A673 (cell line): ENCODE data around the gene GAN. TPM values are rescaled to one million over a fixed set of nuclear protein-coding genes. Genes with fewer than 3 reads are reported as not detected.

Source experiments
- BruUV-seq: library from RNA; stranded (reverse); fragments of 400-500 nt; replicated peaks from 2 replicates; lab custom pipeline; 2021; lab: Mats Ljungman, UMichigan
- CTCF ChIA-PET: fragments of 300-600 bp; sonication (Branson Sonifier 250); formaldehyde crosslinking; loops from one replicate; lab custom pipeline; 2022; ENCODE audit warnings: antibody characterized with exemption; lab: Charles Lee
- POLR2A ChIA-PET: fragments of 300-600 bp; sonication (Branson Sonifier 250); formaldehyde crosslinking; loops from one replicate; lab custom pipeline; 2022; ENCODE audit warnings: antibody characterized with exemption; ENCODE audit not compliant: low non-redundant PET; lab: Charles Lee
- DNase-seq: peaks from one replicate; pipeline ENCODE4 v3.0.0-alpha.2; 2015; ENCODE audit warnings: low spot score
- H3K27ac ChIP-seq: fragments of 200-600 bp; sonication (generic); 2 replicates; pipeline ENCODE4 v1.5.1; 2016; ENCODE audit warnings: mixed run types, low read depth, mild to moderate bottlenecking, mixed read lengths, antibody characterized with exemption, low read length; ENCODE audit not compliant: poor library complexity, severe bottlenecking
- H3K27me3 ChIP-seq: fragments of 200-600 bp; sonication (generic); replicated peaks from 2 replicates; pipeline ENCODE4 v1.6.1; 2017; ENCODE audit warnings: mixed run types, low read depth, mild to moderate bottlenecking, mixed read lengths, antibody characterized with exemption, low read length; ENCODE audit not compliant: insufficient read depth, poor library complexity
- H3K36me3 ChIP-seq: fragments of 200-600 bp; sonication (generic); 2 replicates; pipeline ENCODE4 v1.6.1; 2016; ENCODE audit warnings: mixed run types, mild to moderate bottlenecking, mixed read lengths, antibody characterized with exemption, low read length; ENCODE audit not compliant: insufficient read depth, poor library complexity, severe bottlenecking
- H3K4me1 ChIP-seq: fragments of 200-600 bp; sonication (generic); 2 replicates; pipeline ENCODE4 v1.6.1; 2017; ENCODE audit warnings: mixed run types, mild to moderate bottlenecking, mixed read lengths, antibody characterized with exemption, low read length; ENCODE audit not compliant: insufficient read depth, poor library complexity, severe bottlenecking
- H3K4me3 ChIP-seq: fragments of 200-600 bp; sonication (generic); 2 replicates; pipeline ENCODE4 v1.5.1; 2016; ENCODE audit warnings: low read depth, mixed run types, mild to moderate bottlenecking, mixed read lengths, low read length; ENCODE audit not compliant: poor library complexity, severe bottlenecking
- H3K9me3 ChIP-seq: fragments of 200-600 bp; sonication (generic); 2 replicates; pipeline ENCODE4 v1.6.1; 2016; ENCODE audit warnings: mixed run types, low read depth, mild to moderate bottlenecking, mixed read lengths, antibody characterized with exemption, low read length; ENCODE audit not compliant: poor library complexity, severe bottlenecking
- CTCF ChIP-seq: fragments of 300-800, 200-600 bp; sonication (generic); conservative IDR thresholded peaks from 2 replicates; pipeline ENCODE4 v1.5.1; 2017; ENCODE audit warnings: low read depth, mild to moderate bottlenecking, antibody characterized with exemption, low read length, moderate library complexity, mixed read lengths
- EZH2 ChIP-seq: fragments of 200-600 bp; sonication (generic); IDR thresholded peaks from 2 replicates; pipeline ENCODE4 v1.6.1; 2017; ENCODE audit warnings: borderline replicate concordance, low read depth, mild to moderate bottlenecking, mixed read lengths, antibody characterized with exemption, low read length; ENCODE audit not compliant: poor library complexity, severe bottlenecking
- intact Hi-C: fragments of 100-400 bp; cut with micrococcal nuclease; formaldehyde crosslinking; loops from one replicate; pipeline ENCODE4 v1.10.0; 2022; ENCODE audit not compliant: unreplicated experiment
- total RNA-seq: library from RNA; stranded (reverse); gene quantifications from 2 replicates; pipeline ENCODE4 v1.2.3, GENCODE V29; 2021

GAN gene
- total RNA-seq, 1 experiment from 2014 or later: 18.0 TPM

GRCh38 chr16:81266680-81267095, 48.1 kb upstream of the GAN start:
- intact Hi-C loops: no loop called here
- POLR2A ChIA-PET: no interaction called here
- H3K4me3 ChIP-seq: no peak overlapping the region
- no peaks in the 10 kb centered on the region for H3K27me3 ChIP-seq
- BruUV-seq: no TSS peak
- CTCF ChIA-PET: no interaction called here
- H3K9me3 ChIP-seq: no peaks in the 10 kb centered on the region
- DNase-seq: no peak
- H3K36me3 ChIP-seq: no peaks in the 10 kb centered on the region
- no peak for TF ChIP-seq CTCF
- TF ChIP-seq EZH2: no peak
- H3K4me1 ChIP-seq: no peaks in the 10 kb centered on the region
- H3K27ac ChIP-seq: no peak overlapping the region

GRCh38 chr16:81268509-81268908, 46.3 kb upstream of the GAN start:
- DNase-seq: no peak
- CTCF ChIA-PET: no interaction called here
- Histone ChIP-seq H3K4me3 (no peak overlapping the region), H3K36me3 (no peaks in the 10 kb centered on the region), H3K4me1 (no peaks in the 10 kb centered on the region), H3K27me3 (no peaks in the 10 kb centered on the region), H3K27ac (no peak overlapping the region), H3K9me3 (no peaks in the 10 kb centered on the region)
- TF ChIP-seq EZH2: no peak
- TF ChIP-seq CTCF: no peak
- POLR2A ChIA-PET: no interaction called here
- no TSS peak for BruUV-seq
- intact Hi-C loops: no loop called here

DNA sequence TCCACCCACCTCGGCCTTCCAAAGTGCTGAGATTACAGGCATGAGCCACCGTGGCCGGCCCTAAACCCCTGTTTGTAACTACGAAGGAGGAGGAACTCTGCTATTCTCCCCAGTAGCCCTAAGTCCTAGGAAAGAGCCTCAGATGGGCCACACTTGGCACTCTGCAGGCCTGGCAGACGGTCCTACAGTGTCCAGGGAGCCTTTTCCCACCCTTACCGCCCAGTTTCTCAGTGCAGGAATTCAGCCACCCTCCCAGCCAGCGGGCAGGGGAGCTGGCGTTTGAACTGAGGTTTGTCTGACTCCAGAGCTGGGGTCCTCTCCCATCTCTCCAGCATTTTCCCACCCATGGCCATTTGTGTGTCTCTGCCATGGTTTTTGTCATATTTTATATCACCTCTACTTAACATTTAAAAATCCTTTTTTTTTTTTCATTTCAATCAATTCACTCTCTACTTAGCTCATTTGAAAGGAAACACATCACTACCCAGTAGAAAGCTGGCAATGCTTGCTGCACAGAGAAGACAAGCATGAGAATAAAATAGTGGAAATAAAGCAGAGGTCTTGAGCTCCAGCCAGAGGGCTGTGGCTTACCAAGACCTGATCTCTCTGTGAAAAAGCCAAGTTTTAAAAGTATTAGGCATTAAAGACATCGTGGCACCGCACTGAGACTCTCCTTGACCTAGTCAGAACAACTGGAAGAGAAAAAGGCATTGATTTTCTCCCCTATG, 41.4 kb upstream of the GAN start:
- no peaks in the 10 kb centered on the region for H3K36me3 ChIP-seq
- CTCF ChIA-PET: no interaction called here
- BruUV-seq: no TSS peak
- no peak for DNase-seq
- no peak overlapping the region for H3K27ac ChIP-seq
- no peak overlapping the region for H3K4me3 ChIP-seq
- H3K4me1 ChIP-seq: no peaks in the 10 kb centered on the region
- TF ChIP-seq EZH2: no peak
- no peak for TF ChIP-seq CTCF
- H3K9me3 ChIP-seq: no peaks in the 10 kb centered on the region
- H3K27me3 ChIP-seq: no peaks in the 10 kb centered on the region
- intact Hi-C loops: no loop called here
- POLR2A ChIA-PET: interaction anchor here (0.5 kb wide), 1 partner anchor 29 kb away, joined by 22 read pairs; no protein-coding TSS in a partner anchor
